ENCODE measurements around the gene B3GNT8.

- TF ChIP-seq EZH2 (IDR thresholded peaks at IDR 0.05; ENCODE audit: low read depth), result no peak
- TF ChIP-seq, protein P1, sequence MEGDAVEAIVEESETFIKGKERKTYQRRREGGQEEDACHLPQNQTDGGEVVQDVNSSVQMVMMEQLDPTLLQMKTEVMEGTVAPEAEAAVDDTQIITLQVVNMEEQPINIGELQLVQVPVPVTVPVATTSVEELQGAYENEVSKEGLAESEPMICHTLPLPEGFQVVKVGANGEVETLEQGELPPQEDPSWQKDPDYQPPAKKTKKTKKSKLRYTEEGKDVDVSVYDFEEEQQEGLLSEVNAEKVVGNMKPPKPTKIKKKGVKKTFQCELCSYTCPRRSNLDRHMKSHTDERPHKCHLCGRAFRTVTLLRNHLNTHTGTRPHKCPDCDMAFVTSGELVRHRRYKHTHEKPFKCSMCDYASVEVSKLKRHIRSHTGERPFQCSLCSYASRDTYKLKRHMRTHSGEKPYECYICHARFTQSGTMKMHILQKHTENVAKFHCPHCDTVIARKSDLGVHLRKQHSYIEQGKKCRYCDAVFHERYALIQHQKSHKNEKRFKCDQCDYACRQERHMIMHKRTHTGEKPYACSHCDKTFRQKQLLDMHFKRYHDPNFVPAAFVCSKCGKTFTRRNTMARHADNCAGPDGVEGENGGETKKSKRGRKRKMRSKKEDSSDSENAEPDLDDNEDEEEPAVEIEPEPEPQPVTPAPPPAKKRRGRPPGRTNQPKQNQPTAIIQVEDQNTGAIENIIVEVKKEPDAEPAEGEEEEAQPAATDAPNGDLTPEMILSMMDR (conservative IDR thresholded peaks at IDR 0.05), result no peak
Measured at GRCh38 chr19:41395355-41395754, 31.8 kb downstream of the B3GNT8 start.

All from PC-9 (cell line).